ENCODE data around the gene FAM168A.

- TF ChIP-seq CTCF (IDR thresholded peaks at IDR 0.05) (no peak), EP300 (IDR thresholded peaks at IDR 0.05) (no peak)
These were observed 14.8 kb upstream of the FAM168A start for GRCh38 chr11:73612601-73613140.

Measured in tibial nerve (tissue), 4 donors.